Glomerular endothelial cell (primary cell): Measurements from ENCODE around the gene SMOC2. TPM values are rescaled to one million over a fixed set of nuclear protein-coding genes. Genes with fewer than 3 reads are reported as not detected.

Experiments used
- DNase-seq: peaks from one replicate; pipeline ENCODE4 v3.0.0-alpha.2; 2011; ENCODE audit warnings: low read depth, low spot score; ENCODE audit errors: extremely low read depth
- total RNA-seq: library from RNA; depleted of rRNA; stranded (reverse); fragments of >200 nt; gene quantifications from 2 replicates; pipeline ENCODE4 v1.2.3, GENCODE V29; 2015

SMOC2 gene
- total RNA-seq, 1 donor from 2014 or later: not detected

DNA sequence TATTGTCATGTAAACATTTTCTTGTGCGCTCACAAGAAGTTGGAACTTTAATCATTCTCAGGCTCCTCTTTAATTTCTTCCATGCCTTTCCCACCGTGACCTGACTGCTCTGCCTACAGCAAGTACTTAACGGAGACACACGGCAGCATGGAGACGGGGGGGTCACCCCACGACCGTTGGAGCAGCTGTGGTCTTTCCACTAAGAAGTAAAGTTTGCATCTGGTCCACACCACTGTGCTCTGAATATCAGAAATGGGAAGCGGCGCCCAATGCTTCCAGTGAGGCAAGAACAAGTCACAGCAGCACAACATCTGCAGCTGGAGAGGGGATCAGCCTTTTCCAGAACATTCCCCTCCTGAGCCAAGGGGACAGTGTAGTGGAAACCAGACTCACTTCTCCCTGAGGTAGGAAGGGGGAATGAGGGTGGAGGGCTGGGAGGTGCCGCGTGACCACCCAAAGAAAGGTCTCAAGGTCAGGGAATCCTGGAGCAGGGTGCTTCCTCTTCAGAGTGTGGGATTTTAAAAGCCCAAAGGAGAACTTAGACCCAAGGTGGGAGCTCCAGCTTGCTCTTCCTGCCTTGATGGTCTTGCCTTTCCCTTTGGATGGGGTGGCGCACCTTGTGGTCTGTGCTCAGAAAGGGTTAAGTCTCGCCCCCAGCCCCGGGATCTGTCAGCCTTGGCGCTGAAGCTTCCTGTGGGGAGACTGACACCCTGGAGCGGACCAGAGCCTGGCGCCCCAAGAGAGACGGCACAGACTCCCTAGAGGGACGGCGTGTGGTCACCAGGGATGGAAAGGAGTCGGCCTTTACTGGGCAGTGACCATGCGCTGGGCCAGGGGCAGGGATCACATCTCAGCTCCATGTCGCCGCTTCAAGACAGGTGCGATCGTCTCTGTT lies 25.6 kb upstream of the SMOC2 start:
- DNase-seq: no peak

DNA sequence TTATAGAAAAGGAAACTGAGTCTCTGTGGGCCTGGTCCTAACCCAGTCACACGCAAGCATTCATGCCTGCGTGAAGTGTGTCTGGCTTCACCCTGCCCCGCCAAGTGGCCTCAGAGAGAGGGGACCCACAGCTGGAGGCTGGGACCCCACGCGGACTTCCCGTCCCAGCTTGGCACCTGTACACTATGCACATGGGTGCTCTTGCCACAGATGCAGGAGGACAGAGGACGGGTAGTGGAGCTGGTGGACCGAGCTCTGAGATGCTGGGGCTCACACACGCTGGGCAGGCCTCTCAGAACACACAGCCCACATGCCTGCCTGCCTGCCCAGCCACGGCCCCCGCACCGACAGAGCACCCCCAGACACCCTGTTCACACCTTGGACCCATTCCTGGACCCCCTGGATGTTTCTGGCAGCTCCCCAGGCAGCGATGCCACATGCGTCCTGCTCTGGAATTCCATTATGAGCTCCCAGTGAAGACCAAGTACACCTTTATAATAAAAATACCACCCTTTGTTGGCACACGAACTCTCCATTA lies 24.9 kb upstream of the SMOC2 start:
- no peak for DNase-seq

DNA sequence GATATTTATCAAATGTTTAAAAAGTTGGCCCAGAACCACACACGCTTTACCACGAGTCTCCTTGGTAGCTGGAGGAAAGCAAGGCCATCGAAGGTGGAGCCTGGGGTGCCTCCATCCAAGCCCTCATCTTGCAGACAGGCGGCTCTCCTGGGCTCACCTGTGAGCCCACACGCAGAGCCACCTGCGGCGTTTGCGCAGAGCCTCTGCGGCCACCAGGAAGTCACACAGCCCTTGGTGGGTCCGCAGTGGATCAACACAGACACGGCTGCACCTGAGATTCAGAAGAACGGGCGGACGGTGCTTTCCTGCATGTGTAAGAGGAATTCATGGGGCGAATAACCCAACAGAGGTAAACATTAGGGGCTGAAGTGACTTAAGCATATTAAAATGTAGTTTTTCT lies 24.5 kb upstream of the SMOC2 start:
- no peak for DNase-seq

DNA sequence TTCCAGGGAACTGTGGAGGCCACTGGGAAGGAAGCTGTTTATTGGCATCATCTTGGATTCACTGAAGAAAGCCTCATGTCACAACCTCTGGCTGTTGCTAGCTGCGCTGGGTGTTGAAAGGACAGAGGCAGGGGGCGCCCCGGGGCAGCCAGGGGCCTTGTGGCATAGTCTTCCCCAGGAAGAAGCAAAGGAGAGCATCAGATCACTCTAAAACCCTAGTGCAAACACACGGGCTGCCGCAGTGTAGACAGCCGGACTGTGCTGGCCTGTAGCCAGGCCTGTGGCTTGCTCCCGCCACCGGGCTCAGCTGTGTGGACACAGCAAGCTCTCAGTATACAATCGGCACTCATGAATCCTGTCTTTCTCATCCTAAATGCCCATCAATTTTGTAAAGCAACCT lies 23.8 kb upstream of the SMOC2 start:
- DNase-seq: no peak

DNA sequence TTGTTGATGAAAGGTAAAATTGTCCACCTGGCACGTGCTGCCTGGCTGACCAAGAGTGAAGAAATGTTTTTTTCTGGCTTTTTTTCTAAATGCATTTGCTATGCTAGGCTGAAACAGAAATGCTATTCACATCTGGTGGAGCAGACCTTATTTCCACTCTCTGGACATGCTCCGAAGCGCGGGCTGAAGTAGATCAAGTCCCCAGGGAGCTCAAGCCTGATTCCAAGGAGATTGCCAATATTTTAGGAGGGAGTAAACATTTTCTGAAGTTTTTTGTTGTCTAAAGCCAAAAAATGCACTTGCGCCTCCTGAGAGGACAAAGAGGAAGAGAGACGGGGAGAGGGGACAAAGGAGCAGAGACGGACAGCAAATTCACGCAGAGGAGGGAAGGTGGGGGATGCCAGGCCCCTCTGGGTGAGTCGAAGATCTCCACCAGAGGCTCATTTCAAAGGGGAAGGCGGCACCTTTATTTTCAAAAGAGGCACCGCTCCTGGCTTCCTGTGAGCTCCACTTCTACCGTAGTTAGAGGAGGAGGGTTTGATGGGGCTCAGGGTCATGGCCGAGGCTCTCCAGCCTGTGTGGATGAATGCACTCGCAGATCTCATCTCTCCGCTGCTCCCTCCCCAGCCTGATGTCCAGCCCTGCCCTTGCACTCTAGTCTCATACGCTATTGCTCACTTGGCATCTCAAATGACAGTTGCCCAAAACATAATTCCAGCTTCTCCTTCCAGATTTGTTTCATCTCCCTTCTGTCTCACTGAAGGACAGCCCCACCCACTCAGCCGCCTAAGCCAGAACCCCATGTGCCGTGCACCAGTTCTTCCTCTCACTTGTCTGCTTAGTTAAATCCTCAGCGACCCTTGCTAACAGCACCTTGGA lies 23.1 kb upstream of the SMOC2 start:
- no peak for DNase-seq

DNA sequence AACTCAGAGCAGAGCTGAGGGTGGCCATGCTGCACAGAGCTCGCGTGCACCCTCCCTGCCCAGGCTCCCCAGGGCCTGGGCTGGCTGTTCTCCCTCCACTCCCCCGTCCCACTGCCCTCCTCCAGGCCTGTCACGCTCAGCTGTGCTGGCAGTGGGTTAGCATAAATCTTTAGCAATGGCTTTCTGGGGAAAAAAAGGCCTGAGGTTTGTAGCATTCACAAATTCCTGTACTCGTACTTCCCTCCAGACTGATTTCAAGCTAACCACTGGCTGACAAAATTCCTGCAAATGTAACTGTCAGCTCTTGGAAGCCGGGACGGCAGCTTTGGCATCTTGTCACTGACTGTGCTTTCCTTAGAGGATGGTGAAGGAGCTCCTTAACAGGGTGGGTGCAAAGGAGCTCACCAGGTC lies 22.3 kb upstream of the SMOC2 start:
- DNase-seq: no peak

DNA sequence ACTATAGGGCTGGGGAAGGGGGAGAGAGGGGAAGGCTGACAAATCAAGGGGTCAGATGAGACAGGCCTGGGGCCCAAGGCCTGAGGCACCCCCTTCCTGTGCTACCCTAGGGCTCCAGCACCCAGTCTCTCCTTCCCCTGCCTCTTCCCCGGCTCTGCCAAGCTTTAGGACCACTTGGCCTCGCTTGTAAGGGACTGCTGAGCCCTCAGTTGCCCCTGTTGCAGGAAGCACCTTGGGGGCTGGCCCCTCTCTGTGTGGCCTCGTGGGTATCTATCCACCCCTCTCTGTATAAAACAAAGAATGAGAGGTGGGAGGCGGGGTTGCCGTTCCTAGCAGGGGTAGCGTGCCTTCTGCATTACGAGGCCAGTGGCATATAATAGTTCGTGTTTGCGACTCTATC lies 21.4 kb upstream of the SMOC2 start:
- no peak for DNase-seq

DNA sequence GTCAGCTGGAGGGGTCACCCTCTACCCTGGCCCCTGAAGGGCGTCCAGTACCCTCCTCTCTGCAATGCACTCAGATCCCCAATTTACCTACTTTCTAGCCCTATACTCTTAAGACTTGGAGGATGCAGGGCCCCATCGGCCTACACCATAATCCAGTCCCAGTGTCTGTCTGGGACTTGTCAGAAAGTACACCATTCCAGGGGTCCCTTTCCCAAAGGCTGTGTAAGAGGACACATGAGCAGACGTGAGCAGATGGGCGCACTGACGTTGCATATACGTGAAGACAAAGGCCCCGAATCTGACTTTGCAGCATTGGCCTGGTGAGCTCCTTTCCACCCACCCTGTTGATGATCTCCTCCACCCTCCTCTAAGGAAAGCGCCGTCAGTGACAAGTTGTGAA lies 20.9 kb upstream of the SMOC2 start:
- DNase-seq: no peak

DNA sequence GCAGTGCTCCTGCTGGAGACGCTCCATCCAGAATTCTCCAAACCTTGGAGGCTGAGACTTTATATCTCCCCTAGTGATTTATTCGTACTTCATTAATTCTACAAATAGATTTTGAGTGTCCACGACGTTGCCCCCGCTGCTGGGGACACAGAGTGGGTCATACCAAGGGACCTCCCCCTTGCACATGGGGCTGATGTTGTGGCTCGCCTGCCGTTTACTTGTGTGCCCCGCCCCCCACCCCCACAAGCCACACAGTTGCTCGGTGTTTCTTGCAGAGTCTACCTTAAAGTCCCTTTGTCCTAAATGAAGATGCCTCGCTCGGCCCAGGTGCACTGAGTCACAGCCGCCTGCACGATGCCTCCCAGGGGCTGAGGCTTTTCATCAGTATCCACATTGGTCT lies 20.3 kb upstream of the SMOC2 start:
- no peak for DNase-seq

DNA sequence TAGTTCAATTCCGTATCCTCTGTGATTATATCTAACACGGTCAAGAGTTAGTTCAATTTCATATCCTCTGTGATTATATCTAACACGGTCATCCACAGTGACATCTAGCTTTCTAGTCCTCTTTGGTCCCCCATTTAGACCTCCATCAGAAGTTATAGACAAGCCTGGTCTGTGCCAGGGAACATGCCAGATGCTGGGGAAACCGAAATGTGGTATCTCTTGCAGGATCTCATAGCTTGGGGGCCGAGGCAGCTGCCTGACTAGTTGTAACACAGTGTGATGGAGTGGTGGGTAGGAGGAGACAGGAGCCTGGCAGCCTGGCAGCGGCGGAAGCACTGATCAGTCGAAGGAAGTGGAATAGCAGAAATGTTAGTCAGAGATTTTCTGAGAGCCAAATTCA lies 13.8 kb upstream of the SMOC2 start:
- DNase-seq: no peak

DNA sequence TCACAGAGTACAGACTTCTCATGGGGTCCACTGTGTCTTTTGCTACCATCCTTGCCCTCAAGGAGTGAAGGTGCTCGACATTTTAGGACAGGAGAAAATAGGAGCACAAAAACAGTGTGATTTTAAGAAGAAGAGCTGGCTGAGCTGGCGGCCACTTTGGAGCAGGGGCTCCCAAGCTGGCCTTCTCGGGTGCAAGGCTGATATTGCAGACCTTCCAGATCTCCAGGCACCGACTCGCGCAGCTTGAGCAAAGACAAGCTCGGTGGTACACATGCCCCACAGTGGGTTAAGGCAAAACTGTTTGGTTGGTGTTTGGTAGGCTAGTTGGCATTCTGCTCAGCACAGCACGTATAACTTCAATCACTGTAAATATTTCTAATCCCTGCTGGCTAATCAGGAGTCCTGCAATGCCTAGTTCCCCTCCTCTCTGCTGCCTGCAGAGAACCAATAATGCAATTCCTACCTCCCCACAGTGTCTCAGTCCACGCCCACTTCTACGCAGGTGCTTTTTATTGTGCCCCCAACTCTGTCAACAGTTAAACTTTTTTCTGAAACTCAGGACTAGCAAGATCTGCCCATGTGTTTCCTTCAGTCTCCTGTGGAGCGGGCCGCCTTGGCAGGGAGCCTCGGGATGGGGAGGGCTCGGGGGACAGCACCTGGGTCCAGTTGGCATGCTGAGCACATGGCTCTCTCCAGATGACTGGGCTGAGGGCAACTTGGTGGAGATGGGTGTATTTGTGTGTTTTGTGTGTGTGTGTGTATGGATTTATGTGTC lies 12.7 kb upstream of the SMOC2 start:
- no peak for DNase-seq

DNA sequence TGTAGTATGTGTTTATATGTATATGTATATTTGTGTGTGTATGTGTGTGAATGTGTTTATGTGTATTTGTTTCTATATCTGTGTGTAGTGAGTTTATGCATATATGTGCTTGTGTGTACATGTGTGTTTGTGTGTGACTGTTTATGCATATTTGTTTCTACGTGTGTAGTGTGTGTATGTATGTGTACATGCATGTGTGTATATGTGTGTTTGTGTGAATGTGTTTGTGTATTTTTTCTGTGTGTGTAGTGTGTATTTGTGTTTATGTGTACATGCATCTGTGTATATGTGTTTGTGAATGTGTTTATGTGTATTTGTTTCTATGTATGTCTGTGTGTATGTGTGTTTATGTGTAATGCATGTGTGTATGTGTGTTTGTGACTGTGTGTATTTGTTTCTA lies 12.1 kb upstream of the SMOC2 start:
- DNase-seq: no peak

DNA sequence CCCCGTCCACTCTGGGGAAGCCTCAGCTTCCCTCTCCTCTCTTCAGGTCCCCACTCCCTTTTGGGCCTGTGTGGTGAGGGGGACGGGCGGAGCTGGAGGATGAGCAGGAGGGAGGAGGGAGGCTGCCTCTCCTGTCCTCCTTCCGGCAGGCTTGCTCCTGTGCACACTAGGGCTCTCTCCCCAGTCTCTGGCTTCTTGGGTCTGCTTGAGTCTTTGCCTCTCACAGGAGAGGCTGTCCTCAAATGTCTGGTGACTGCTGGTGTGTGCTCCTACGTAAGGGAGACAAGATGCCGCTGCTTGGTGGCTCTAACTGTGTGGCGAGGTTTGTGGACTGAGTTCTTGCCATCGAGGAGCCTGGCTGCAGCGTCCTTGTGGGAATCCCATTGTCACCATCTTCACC lies 8.8 kb upstream of the SMOC2 start:
- no peak for DNase-seq

DNA sequence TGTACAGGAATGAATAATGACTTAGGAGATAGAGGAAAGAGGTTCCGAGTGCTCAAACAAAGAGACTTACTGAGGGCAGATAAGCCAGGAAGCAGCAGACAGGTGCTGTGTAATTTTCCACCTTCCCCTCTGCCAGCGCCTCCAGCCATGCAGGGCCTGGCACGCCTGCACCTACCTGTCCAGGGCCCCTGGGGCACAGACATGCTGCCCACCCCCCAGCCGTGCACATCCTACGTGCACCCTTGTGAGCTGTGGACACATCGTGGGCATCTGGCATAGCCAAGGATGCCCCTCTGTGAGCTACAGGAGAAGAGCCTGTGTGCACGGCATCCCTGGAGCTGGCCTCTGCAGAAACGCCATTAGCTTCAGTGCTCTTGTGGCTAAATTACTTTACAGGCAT lies 7.1 kb upstream of the SMOC2 start:
- no peak for DNase-seq

DNA sequence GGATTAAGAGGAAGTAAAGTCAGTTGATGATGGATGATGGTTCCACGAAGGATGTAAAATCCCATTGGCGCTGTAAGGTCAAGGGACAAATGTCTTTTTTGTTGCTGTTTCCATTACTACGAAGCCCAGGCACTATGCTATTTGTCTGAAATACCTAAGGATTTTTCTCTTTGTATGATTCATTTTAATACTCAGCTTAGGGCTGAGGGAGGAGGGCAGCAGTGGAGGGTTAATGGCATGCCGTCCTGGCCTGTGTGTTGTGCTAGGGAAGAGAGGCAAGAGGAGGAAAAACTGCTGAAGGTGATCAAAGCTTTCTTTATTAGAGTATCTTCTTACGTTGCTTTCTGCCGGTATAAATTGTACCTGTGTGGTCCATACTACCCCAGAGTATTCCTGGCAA lies 6.5 kb upstream of the SMOC2 start:
- DNase-seq: no peak

DNA sequence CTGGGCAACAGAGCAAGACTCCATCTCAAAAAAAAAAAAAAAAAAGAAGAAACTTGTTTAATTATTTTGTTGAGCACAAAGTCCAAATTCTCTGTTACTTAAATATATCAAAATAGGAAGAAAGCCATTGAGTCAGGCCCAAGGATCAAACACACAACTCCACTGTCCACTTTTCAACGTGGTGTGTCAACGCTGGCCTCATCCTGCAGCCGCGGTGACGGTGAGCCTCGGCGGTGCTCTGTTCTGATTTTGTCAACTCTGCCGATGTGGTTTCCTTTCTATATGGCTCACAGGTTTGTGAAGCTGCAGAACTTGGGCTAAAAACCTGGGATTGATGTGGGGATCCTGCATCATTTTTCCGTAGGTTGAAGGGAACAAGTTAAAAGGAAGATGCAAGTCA lies 3.2 kb upstream of the SMOC2 start:
- DNase-seq: no peak

DNA sequence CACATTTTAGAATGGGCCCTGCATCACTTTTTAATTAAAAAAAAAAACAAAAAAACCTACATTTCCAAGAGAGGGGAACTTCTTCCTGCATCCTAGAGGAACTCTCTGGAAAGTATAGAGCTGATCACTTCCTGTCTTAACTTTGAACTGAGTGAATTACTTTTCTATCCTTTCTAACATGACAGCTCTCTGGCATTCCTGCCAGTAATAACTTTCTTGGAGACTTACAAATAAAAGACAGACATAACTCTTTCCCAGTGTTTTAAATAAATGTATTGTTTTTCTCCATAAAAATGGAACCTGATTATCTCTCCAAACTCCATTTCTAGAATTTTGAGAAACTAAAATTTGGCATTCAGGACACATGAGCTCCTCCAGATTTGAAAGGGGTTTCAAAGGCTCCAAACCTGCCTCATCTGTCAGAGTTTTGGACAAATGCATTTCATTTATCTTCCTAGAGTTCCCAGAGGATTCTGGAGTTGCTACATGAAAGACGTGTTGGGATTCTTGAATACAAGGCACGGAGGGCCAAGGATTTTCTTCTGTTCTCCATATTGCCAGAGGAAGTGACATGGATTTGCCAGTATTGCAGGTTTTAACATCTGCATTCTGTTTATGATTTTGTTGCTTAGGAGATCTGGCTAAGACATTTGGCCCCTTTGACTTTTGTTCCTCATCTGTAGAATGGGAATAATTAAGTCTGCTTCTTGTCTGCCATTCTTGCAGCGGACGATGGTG lies 2.0 kb upstream of the SMOC2 start:
- no peak for DNase-seq

DNA sequence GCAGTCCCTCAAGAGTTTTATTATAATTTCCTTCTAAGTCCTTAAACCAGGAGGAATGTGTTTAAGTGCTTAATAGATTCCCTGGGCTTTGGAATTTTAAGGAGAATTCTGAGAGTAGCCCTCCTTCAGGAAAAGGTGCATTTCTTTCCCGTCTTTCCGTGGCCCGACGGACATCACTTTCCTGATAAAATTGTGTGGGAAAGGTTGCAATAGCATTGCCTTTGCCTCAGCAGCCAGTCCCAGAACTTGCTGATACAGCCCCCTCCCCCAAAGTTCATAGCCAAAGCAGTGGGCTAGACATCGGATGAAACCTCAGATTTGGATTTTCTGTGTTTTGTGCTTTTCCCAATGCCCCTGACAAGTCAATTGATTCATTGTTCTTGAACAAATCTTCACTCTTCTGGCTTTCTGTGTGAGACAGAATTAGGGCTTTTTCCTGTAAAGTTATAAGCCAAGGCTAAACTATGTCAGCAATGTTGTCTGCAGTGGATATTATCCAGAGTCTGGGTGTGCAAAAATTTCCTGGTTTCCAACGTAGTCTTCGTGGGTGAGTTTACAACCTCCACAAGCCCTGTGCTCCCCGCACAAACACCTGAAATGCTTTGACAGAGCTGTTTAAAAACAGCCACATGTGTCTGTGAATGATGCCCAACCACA lies 1.1 kb upstream of the SMOC2 start:
- DNase-seq: no peak

DNA sequence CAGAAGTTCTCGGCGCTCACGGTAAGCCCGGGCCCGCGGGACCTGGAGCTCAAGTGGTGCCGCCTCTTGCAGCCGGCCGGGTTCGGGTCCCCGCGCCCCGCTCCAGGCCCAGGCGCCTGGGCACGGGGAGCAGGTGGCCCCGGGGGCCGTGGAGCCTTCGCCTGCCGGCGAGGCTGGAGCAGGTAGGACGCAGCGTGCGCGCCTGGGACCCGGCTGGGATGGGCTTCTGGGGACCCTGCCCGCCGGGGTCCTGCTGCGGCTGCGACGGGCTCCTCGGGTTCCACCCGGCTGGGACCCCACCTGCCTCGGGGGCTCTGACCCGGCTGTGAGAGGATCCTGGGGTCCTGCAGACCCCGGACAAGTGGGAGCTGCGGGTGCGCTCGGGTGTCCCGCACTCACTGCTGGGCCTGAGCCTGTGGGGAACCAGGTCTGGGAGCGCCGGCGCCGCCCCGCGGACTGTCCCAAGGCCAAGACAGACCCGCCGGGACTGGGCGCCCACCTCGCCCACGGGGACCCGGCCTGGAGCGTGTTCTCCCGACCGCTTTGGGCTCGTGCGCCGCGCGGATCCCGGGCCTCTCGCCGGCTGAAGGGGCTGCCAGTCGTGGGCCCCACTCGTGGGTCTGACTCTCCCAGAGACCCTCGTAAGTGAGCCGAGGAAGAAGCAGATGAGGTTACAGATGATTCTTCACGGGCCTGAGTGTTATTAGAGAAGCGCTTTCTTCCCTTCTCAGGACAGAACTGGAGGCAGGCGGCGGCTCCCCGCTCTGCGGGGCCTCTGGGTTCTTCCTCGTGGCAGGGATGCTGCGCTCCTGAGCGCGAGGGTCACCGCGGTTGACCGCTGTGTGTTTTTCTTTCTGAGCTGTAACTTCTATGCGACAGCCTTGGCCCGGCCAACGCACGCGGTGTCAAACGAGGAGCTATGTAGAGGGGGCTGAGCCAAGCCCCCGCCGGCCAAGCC lies 729 bp downstream of the SMOC2 start:
- no peak for DNase-seq
